Activated CD8-positive, alpha-beta memory T cell treated with anti-CD3 and anti-CD28 coated beads for 1 hour (primary cell): ENCODE measurements around the gene TPSAB1.
"Not testable (repeated sequence)": the region's sequence is repeated elsewhere in the genome, so short reads cannot be mapped to it uniquely, and the experiment has no call there.

Source experiments
- DNase-seq, 2 donors: peaks; one replicate each; pipeline ENCODE4 v3.0.0-alpha.2; 2020; ENCODE audit warnings: low read depth in 1 of 2; ENCODE audit errors: extremely low read depth in 1 of 2

Gene TPSAB1

DNA sequence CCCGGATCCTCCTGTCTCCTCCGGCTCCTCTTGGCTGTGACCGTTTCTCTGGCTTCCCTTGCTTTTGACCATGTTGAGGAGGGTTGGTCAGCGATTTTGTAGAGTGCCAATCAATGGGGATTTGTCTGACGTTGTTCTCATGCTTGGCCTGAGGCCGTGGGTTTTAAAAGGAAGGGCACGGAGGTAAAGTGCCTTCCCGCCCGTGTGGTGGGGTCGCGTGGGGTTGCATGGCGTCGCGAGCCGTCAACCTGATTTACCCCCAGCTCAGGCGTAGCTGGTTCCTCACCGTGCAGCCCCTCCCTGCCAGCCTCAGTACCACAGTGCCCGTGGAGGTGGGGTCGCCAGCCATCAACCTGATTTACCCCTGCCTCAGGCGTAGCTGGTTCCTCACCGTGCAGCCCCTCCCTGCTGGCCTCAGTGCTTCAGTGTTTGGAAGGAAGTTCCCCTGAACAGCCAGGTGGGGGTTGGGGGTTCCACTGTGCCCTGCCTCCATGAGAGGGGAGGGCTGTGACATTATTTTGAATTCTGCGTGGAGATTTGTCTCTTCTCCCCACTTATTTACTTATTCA is 5.0 kb downstream of the TPSAB1 start:
- no peak for DNase-seq

GRCh38 chr16:1247903-1248537 is 7.5 kb downstream of the TPSAB1 start:
- DNase-seq = not testable (repeated sequence)

DNA sequence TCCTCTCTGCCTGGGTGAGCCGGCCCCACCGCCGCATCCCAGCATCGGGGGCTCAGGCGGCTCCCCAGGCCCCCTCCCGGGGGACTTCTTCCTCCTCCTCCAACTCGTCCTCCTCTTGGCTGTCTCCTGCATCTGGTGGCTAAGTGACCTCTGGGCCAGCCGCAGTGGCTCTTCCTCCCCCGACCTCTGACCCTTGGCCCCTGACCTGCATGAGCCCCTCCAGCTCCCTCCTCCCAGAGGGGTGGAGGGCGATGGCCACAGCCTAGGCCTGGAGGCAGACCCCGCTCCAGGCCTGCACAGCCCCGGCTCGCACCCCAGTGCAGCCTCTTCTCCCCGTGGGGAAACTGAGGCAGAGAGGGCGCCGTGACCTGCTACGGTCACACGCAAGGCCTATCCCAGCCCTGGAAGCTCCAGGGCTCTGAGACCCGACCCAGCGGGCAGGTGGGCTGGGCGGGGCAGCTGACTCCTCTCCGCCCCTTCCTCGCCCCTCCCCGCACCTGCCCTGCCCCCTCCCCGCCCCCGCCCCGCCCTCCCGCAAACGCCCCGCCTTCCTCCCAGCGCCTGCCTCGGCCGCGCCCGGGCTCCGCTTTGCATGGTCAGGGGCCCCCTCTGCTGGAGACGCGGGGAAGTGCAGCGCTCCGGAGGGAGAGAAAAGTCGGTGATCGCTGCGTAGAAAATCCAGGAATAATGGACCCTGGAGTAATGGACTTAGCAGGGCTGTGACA is 8.7 kb downstream of the TPSAB1 start:
- DNase-seq = not testable (repeated sequence)

- DNase-seq = not testable (repeated sequence)
These were observed 13.3 kb downstream of the TPSAB1 start for GRCh38 chr16:1253701-1254364.

DNA sequence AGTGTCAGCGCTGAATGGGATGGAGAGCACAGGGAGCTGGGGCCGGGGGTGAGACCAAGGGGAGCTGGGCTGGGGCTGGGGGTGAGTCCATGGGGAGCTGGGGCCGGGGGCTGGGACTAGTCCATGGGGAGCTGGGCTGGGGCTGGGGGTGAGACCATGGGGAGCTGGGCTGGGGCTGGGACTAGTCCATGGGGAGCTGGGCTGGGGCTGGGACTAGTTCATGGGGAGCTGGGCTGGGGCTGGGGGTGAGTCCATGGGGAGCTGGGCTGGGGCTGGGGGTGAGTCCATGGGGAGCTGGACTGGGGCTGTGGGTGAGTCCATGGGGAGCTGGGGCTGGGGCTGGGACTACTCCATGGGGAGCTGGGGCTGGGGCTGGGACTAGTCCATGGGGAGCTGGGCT is 14.3 kb downstream of the TPSAB1 start:
- not testable (repeated sequence) for DNase-seq

DNA sequence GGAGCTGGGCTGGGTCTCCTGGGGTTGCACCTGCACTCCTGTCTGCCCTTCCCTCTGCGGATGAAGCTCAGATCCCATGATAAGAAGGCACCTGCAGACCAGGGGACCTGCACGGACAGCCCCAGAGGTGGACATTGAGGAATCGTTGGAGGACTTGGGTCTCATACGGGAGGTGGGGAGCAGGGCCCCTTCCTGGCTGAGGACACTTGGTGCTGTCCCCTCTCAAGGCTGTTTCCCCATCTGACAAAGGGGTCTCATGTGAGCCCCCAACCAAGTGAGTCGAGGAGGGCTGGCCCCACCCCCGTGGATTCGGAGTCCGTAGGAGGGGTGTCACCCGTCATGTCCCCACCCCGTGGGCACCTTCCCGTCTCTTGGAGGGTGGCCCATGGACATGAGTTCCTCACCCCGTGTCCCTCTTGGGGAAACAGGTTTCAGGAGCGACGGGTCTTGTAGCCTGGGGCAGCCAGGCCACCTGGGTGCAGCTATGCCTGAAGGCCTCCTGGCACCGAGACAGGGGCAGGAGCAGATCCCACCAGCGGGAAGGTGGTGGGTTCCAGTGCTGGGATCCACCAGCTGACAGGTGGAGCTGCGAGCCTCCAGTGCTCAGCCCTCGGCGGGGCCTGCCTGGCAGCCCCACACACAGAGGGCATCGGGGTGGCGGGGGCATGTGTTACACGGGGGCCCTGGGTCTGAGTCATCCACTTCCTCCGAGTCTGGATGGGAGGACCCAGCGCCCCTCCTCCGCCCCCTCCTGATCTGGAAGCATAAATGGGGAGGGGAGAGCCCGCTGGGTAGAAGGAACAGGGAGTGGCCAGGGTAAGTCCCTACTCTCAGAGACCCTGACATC is 15.0 kb downstream of the TPSAB1 start, which contains the start of gene TPSD1:
TSS of gene TPSD1 (plus strand) at position 794 of the 847 bp plus-strand sequence. CDS start 212 bp downstream, outside the sequence.
- DNase-seq = not testable (repeated sequence)

DNA sequence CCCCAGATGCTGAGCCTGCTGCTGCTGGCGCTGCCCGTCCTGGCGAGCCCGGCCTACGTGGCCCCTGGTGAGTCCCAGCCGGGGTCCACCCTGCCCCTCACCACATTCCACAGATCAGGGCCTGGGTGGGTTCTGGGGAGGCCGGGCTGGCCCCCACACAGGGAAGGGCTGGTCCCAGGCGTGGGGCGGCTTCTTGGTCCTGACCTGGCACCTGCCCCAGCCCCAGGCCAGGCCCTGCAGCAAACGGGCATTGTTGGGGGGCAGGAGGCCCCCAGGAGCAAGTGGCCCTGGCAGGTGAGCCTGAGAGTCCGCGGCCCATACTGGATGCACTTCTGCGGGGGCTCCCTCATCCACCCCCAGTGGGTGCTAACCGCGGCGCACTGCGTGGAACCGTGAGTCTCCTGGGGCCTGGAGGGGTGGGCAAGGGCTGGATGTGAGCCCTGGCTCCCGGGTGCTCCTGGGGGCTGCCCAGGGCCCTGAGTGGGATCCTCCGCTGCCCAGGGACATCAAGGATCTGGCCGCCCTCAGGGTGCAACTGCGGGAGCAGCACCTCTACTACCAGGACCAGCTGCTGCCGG is 15.9 kb downstream of the TPSAB1 start:
- not testable (repeated sequence) for DNase-seq

- no peak for DNase-seq
These were observed 16.4 kb downstream of the TPSAB1 start for GRCh38 chr16:1256874-1257322.

- no peak for DNase-seq
These were observed 17.2 kb downstream of the TPSAB1 start for GRCh38 chr16:1257561-1258224.

- no peak for DNase-seq
These were observed 17.7 kb downstream of the TPSAB1 start for GRCh38 chr16:1258225-1258600.

DNA sequence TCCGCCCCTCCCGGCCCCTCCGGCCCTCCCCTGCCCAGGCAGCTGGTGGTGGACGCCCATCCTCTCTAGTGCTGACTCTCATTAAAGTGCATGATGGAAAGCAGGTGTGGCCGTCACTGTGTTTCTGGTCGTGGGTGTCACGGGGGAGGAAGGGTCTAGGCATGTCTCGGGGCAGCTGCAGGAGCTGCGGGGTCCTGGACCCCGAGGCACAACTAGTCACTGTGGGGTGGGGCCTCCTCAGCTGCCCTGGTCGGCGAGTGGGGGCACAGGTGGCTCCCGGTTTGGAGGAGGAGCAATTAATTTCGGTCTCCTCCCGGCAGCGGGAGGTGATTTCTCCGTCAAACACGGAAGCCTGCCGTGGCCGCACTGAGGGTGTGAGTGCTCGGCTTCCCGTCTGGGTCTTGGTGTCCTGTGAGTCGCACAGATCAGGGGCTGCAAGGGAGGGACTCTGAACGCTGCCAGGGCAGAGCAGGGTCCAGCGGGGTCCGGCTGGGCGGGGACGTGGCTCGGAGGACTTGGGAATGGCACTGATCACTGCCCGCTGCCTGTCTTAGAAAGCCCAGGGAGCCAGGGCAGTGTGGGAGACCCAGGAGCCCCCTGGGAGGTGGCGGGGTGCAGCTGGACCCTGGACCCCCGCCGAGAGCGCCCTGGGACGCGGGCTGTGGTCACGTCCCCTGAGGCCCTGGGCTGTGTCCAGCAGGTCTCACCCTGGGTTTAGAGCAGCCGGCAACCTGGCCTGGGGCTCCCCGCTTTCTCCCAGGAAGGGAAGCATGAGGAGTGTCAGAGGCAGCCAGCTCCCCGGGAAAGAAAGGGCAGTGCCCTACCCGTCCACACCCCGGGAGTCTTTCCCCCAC is 18.6 kb downstream of the TPSAB1 start:
- DNase-seq = peak in 1 of 2 donors; percentile 14

DNA sequence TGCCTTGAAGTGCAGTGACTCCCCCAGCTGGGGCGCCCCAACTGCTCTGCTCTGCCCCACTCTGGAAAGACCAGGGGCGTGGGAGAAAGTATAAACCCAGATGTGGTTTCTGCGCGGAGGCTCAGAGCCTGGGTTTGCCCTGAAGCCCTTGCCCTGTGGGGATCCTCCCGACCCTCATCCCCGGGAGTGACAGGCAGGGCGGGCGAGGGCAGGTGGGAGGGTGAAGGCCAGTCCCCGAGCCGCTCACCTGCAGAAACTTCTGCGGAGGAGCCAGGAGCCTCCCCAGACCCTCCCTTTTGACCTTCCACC is 19.2 kb downstream of the TPSAB1 start:
- DNase-seq = no peak

- DNase-seq = no peak
These were observed 19.7 kb downstream of the TPSAB1 start for GRCh38 chr16:1260101-1260680.

DNA sequence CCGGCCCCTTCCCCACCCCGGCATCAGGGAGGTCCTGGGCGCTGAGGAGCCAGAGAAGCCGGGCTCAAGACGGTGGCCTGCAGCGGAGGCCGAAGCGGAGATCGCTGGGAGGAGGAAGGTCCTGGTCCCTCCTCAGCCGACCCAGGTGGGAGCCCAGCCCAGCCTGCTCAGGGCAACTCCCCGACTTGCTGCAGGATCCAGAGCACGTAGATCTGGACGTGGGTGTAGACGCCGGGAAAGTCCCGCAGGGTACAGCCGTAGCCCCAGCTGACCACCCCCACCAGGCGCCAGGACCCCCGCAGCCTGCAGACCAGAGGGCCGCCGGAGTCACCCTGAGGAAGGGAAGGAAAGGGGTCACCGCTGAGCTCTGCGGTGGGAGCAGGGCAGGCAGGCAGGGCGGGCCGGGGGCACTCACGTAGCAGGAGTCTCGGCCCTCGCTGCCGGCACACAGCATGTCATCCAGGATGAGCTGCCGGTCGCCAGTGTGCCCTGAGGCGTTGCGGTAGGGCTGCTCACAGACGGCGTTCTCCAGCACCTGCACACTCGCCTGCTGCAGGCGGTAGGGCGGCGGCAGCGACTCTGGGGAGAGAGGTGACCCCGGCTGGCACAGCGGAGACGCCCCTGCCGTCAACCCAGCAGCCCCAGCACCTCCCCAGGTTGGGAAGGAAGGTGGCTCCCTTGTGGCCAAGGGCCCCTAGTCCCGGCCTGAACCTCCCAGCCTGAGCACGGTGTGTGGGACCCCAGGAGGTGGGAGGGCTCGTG is 20.8 kb downstream of the TPSAB1 start:
- DNase-seq = no peak

DNA sequence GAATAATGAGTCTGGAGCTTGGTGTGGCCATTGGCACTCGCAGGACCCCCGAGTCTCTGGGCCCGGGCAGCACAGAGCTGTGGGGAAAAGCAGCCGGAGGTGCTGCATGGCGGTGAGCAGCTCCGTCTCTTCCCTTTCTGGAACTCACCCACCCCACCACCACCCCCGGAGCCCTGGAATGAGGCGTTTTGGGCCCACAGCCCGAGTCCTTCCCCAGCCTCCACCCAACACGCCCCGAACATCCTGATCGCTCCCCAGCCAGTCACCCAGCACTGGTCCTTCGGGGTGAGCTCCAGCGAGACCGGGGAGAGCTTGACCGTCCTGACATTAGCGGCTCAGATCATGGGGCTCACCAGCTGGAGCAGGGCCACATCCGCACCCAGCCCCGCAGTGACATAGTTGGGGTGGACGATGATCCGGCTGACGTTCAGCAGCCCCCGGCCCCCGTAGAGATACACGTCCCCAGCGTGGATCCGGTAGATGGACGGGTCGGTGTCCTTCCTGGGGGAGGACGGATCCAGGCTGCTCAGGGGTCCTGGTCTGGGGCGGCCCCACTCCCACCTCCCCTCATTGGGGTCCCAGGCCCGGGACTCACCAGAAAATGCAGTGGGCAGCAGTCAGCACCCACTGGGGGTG is 21.8 kb downstream of the TPSAB1 start:
- DNase-seq = no peak

DNA sequence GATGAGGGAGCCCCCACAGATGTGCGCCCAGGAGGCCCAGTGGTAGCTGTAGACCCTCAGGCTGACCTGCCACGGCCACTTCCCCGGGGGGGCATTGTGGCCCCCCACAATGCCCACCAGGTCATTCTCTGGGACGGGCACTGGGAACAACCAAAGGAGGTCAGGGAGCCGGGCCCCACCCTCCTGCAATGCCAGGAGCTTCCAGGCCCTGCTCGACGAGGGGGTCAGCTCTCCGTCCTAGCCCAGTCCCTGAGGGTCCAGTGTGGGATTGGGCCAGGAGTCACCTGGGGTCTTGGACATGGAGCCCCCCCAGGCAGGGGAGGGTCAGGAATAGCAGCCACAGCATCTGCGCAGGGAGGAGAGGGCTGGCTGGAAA is 22.3 kb downstream of the TPSAB1 start:
- DNase-seq = no peak

DNA sequence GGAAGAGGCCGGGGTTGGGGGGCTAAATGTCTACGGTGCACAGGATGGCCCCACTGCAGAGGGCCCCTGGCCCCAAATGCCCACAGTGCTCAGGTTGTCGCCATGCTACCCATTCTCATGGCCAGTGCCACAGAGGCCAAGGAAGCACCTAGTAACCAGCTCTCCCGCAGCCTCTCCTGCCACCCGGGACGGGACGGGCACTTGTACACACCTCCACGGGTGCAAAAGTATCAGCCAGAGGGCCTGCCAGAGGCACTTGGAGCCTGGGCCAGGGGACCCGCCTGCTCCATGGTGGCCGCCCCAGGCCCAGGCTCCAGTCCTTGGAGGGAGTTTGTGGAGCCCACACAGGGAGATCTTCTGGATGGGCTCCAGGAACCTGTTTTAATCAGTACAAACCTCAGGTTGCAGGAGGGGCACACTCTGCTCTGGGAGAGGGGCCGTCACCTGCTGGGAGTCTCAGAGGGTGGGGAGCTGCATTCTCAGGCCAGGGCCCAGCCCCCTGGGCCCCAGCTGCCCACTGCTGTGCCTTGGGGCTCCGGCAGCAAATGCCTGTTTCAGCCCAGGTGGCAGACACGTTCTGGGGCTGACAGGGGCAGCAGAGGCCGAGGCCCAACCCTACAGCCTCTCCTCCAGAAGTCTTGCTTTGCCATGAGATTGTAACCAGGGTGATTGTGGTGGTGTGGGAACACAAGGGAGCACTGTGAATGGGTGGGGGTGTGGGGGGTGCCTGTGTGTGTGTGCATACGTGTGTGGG is 23.3 kb downstream of the TPSAB1 start:
- DNase-seq = no peak
